CD14-positive monocyte (primary cell): ENCODE measurements around the gene IL12A. TPM values are rescaled to one million over a fixed set of nuclear protein-coding genes. Genes with fewer than 3 reads are reported as not detected.

Experiments used
- DNase-seq, 3 donors: peaks; one replicate each; pipeline ENCODE4 v3.0.0-alpha.2; 2011 to 2022
- H2AFZ ChIP-seq: 2 replicates; pipeline ENCODE4 v1.6.0; 2012; ENCODE audit warnings: mild to moderate bottlenecking, low read depth, low read length, inconsistent platforms; ENCODE audit not compliant: insufficient read depth, poor library complexity, severe bottlenecking
- H3K27ac ChIP-seq, 2 donors: 1 replicate in 1 of 2; 2 replicates in 1 of 2; pipeline ENCODE4 v1.5.1; 2012 to 2013; ENCODE audit warnings: low read length in 2 of 2, control low read depth in 1 of 2, inconsistent platforms in 1 of 2, low read depth in 1 of 2, mild to moderate bottlenecking in 1 of 2
- H3K27me3 ChIP-seq, 2 donors: one replicate each; pipeline versions ENCODE4 v1.6.0 to v1.6.1; 2011 to 2013; ENCODE audit warnings: low read length in 2 of 2; ENCODE audit not compliant: control insufficient read depth in 2 of 2, insufficient read depth in 2 of 2
- H3K36me3 ChIP-seq, 2 donors: replicated peaks in 1 of 2; 1 replicate in 1 of 2; 2 replicates in 1 of 2; pipeline versions ENCODE4 v1.5.1 to v1.6.1; 2012 to 2013; ENCODE audit warnings: low read length in 2 of 2, control low read depth in 1 of 2, inconsistent platforms in 1 of 2, mild to moderate bottlenecking in 1 of 2; ENCODE audit not compliant: insufficient read depth in 2 of 2, control insufficient read depth in 1 of 2
- H3K4me1 ChIP-seq, 2 donors: 1 replicate in 1 of 2; 2 replicates in 1 of 2; pipeline versions ENCODE4 v1.5.1 to v1.6.1; 2012 to 2013; ENCODE audit warnings: low read length in 2 of 2, control low read depth in 1 of 2, inconsistent platforms in 1 of 2, mild to moderate bottlenecking in 1 of 2, moderate library complexity in 1 of 2; ENCODE audit not compliant: insufficient read depth in 2 of 2, control insufficient read depth in 1 of 2
- H3K4me2 ChIP-seq: replicated peaks from 2 replicates; pipeline ENCODE3; 2012; ENCODE audit warnings: low read length, moderate library complexity, mild to moderate bottlenecking; ENCODE audit not compliant: poor library complexity, severe bottlenecking; ENCODE audit errors: extremely low read depth
- H3K4me3 ChIP-seq, 3 experiments: fragments of 200-600 bp in 1 of 3; sonication (generic) in 1 of 3; replicated peaks in 1 of 3; 1 replicate in 2 of 3; 2 replicates in 1 of 3; pipeline ENCODE4 v1.5.1; 2011 to 2013; ENCODE audit warnings: low read length in 3 of 3, mild to moderate bottlenecking in 3 of 3, control low read depth in 2 of 3, low read depth in 2 of 3, inconsistent platforms in 1 of 3, moderate library complexity in 1 of 3
- H3K79me2 ChIP-seq: 2 replicates; pipeline ENCODE4 v1.6.0; 2012; ENCODE audit warnings: mild to moderate bottlenecking, control low read depth, inconsistent platforms, low read length, moderate library complexity; ENCODE audit not compliant: insufficient read depth
- H3K9ac ChIP-seq: 2 replicates; pipeline ENCODE4 v1.6.0; 2017; ENCODE audit warnings: low read length, mild to moderate bottlenecking; ENCODE audit not compliant: insufficient read depth, poor library complexity, severe bottlenecking
- H3K9me3 ChIP-seq, 2 donors: replicated peaks in 1 of 2; 1 replicate in 1 of 2; 2 replicates in 1 of 2; pipeline versions ENCODE4 v1.5.1 to v1.6.1; 2012 to 2013; ENCODE audit warnings: low read length in 2 of 2, control low read depth in 1 of 2; ENCODE audit not compliant: control insufficient read depth in 1 of 2, insufficient read depth in 1 of 2
- H4K20me1 ChIP-seq: 2 replicates; pipeline ENCODE4 v1.6.0; 2012; ENCODE audit warnings: mild to moderate bottlenecking, low read length, control low read depth, moderate library complexity; ENCODE audit not compliant: insufficient read depth
- H3K27ac Mint-ChIP-seq, 7 donors: one replicate each; pipeline ENCODE4 v1.8.0; 2020; ENCODE audit warnings: mild to moderate bottlenecking in 7 of 7, mixed read lengths in 7 of 7, moderate library complexity in 6 of 7, inconsistent platforms in 2 of 7
- H3K27me3 Mint-ChIP-seq, 3 donors: one replicate each; pipeline ENCODE4 v1.8.0; 2021 to 2022; ENCODE audit warnings: low read depth in 3 of 3, mild to moderate bottlenecking in 3 of 3, mixed read lengths in 3 of 3, moderate library complexity in 3 of 3, inconsistent platforms in 1 of 3
- H3K36me3 Mint-ChIP-seq, 2 donors: one replicate each; pipeline ENCODE4 v1.8.0; 2020; ENCODE audit warnings: mixed read lengths in 2 of 2, inconsistent platforms in 1 of 2, mild to moderate bottlenecking in 1 of 2
- H3K4me1 Mint-ChIP-seq: one replicate; pipeline ENCODE4 v1.8.0; 2020; ENCODE audit warnings: mild to moderate bottlenecking, mixed read lengths
- H3K4me3 Mint-ChIP-seq, 2 donors: one replicate each; pipeline ENCODE4 v1.8.0; 2020; ENCODE audit warnings: mild to moderate bottlenecking in 2 of 2, mixed read lengths in 2 of 2, moderate library complexity in 1 of 2
- H3K9me3 Mint-ChIP-seq, 7 donors: one replicate each; pipeline ENCODE4 v1.8.0; 2020 to 2022; ENCODE audit warnings: mixed read lengths in 7 of 7, mild to moderate bottlenecking in 6 of 7, moderate library complexity in 6 of 7, inconsistent platforms in 2 of 7
- CTCF ChIP-seq: fragments of 200-600 bp; IDR thresholded peaks from one replicate; pipeline ENCODE4 v1.8.0; 2022; ENCODE audit warnings: antibody characterized with exemption, mild to moderate bottlenecking
- WGBS: methylation state at CpG from one replicate; pipeline ENCODE4 v1.1.5; 2013; ENCODE audit warnings: missing lambda C conversion rate; ENCODE audit not compliant: insufficient coverage; 5-methylcytosine and 5-hydroxymethylcytosine counted together
- intact Hi-C, 2 donors: fragments of 100-400 bp; cut with micrococcal nuclease; formaldehyde crosslinking; loops; one replicate each; pipeline versions ENCODE4 v1.15.0 to v1.15.1; 2023
- polyA plus RNA-seq, 3 donors: library from polyadenylated mRNA; depleted of rRNA in 1 of 3; unstranded in 2 of 3; stranded (reverse) in 1 of 3; fragments of 300-500 nt in 2 of 3; fragments of >200 nt in 1 of 3; fragmentation: Illumina TruSeq in 2 of 3; gene quantifications; 1 replicate in 2 of 3; 2 replicates in 1 of 3; pipeline ENCODE4 v1.2.3, GENCODE V29; 2012 to 2021

The IL12A gene
- polyA plus RNA-seq, 3 donors, result 0.24 to 0.67 TPM; not detected in 1

DNA sequence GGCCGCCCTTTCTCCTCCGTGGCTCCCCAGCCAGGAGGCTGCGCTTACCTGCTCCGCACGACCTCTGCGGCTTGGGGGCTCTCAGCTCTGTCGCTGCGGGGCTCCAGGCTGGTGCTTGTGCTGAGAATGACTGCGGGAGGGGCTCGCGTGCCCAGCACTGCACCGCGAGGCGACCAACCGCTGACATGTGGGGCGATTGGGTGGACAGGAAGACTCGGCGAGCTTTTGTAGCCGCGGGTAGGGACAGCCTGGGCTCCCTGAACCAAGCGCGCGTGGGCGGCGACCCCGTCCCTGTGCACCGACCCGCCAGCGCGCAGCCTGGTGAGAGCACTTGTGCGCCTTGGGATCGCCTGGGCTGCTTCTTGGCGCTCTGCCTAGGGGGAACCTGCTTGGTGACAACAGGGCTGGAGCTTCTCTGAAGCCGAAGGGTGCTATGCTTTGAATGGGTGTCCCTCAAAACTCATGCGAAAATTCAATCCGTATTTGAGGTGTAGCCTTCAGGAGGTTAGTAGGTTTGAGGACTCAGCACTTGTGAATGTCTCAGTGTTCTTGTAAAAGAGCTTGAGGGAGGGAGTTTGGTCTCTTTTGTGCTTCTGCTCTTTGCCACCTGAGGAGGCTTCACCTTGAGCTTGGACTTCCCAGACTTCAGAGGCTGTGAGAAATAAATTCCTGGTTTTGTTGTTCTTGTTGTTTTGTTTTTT is 50.4 kb downstream of the IL12A start:
- Mint-ChIP-seq H3K27me3 (peaks cover 30 to 37% (median 30%) of the 10 kb centered on the region in 3 donors), H3K9me3 (peaks cover 17 to 25% (median 17%) of the 10 kb centered on the region in 7 donors), H3K27ac (no peak overlapping the region), H3K4me1 (peaks cover 15% of the 10 kb centered on the region), H3K4me3 (peak overlapping the region; percentile 59 to 90), H3K36me3 (peaks cover 0 to 3% of the 10 kb centered on the region in 2 donors)
- Histone ChIP-seq H3K4me3 (peak overlapping the region in 1 of 3 experiments; percentile 56), H3K36me3 (no peaks in the 10 kb centered on the region), H3K9ac (peak overlapping the region; percentile 49), H3K4me1 (peaks cover 7 to 8% of the 10 kb centered on the region in 2 donors), H2AFZ (peak overlapping the region; percentile 77), H3K79me2 (no peaks in the 10 kb centered on the region), H3K9me3 (peaks cover 14 to 18% of the 10 kb centered on the region in 2 donors), H3K27me3 (peaks cover 20 to 24% of the 10 kb centered on the region in 2 donors), H4K20me1 (no peaks in the 10 kb centered on the region), H3K4me2 (peak overlapping the region; percentile 67), H3K27ac (no peak overlapping the region)
- no peak for DNase-seq
- 1% methylated on average over 35 of the region's 36 CpGs for WGBS
- TF ChIP-seq CTCF, result no peak
- intact Hi-C loops, result loop anchor here (10.0 kb wide), 1 partner anchor 176 kb away; no protein-coding TSS in a partner anchor

- Mint-ChIP-seq H3K36me3 (peaks cover 0 to 3% of the 10 kb centered on the region in 2 donors), H3K27me3 (peaks cover 30 to 37% (median 33%) of the 10 kb centered on the region in 3 donors), H3K4me3 (no peak overlapping the region), H3K9me3 (peaks cover 17 to 25% (median 17%) of the 10 kb centered on the region in 7 donors), H3K27ac (no peak overlapping the region), H3K4me1 (peaks cover 15% of the 10 kb centered on the region)
- 38% methylated on average over 2 of the region's 3 CpGs for WGBS
- Histone ChIP-seq H4K20me1 (no peaks in the 10 kb centered on the region), H3K9ac (no peak overlapping the region), H3K9me3 (peaks cover 14 to 18% of the 10 kb centered on the region in 2 donors), H3K79me2 (no peaks in the 10 kb centered on the region), H3K4me1 (peaks cover 7 to 8% of the 10 kb centered on the region in 2 donors), H3K4me3 (no peak overlapping the region), H3K27ac (no peak overlapping the region), H3K36me3 (no peaks in the 10 kb centered on the region), H3K27me3 (peaks cover 20 to 24% of the 10 kb centered on the region in 2 donors), H2AFZ (no peak overlapping the region), H3K4me2 (no peak overlapping the region)
- intact Hi-C loops, result no loop called here
- no peak for TF ChIP-seq CTCF
- DNase-seq, result no peak
These were observed 51.5 kb downstream of the IL12A start for GRCh38 chr3:160040181-160040580.
